ENCODE data around the gene CD6. TPM values are rescaled to one million over a fixed set of nuclear protein-coding genes. Genes with fewer than 3 reads are reported as not detected.

Gene CD6
- total RNA-seq, 1 experiment from 2014 or later, result 0.10 TPM

GRCh38 chr11:61008971-61009370, 37.5 kb downstream of the CD6 start:
- no peak for DNase-seq (ENCODE audit: low read depth)

GRCh38 chr11:61009392-61010275, 38.2 kb downstream of the CD6 start:
- DNase-seq (ENCODE audit: low read depth), result no peak

- DNase-seq (ENCODE audit: low read depth), result no peak
Measured at GRCh38 chr11:61010466-61011228, 39.2 kb downstream of the CD6 start.

- no peak for DNase-seq (ENCODE audit: low read depth)
Measured at GRCh38 chr11:61011229-61011870, 39.9 kb downstream of the CD6 start.

DNA sequence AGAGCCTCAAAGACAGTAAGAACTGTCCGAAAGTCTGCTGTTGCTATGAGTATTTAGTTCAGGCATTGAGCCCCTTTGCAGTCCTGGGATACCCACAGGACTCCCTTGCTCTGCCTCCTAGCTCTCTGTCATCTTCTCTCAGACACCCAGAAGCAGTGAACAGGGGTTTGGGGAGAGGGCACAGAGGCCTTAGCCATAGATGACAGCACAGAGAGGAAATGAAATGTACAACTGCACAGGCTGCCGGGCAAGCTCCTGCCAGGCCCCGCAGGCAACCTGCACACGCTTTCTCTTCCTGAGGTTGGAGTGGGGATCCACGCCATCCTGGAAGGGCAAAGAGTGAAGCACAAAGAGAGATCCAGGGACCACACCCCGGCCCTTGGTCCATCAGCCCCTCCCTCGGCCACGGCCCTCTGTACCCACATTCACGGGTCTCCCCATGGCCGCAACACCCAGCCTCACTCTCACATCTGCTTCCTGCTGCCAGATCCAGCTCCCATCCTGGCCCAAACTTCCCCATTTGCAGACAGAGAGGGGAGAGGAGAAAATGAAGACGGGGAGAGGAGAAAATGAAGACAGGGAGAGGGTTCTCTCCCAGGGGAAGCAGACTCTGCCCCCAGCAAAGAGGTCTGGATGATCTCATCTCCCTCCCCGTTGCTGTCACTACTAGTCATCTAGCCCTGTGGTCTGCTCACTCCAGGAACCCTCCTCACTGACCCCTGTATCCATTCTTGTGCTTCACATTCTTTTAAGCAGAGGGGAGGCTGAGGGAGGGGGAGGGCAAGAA, 40.7 kb downstream of the CD6 start:
- peak; percentile 68 for DNase-seq (ENCODE audit: low read depth)

DNA sequence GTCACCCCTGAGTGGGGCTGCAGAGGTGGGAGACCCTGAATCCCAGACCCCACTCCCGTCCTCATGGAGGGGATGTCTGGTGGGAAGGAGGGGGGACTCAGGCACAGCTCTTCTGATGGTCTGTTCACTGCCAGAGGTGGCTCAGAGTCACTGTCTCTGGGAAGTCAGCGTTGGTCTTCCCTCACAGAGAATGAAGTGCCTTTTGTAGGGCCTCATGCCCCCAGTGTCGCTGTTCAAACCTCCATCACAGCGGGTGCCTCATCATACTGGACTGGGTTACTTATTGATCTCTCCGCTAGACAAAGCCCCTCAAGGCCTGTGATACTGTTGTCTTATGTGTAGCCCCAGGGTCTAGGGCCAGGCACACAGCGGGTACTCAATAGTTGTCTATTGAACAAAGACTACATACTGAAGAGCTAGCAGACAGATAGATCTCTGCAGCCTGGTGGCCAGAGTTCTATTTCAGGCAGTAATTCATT, 41.3 kb downstream of the CD6 start:
- no peak for DNase-seq (ENCODE audit: low read depth)

GRCh38 chr11:61018059-61018458, 46.6 kb downstream of the CD6 start:
- DNase-seq (ENCODE audit: low read depth), result no peak

GRCh38 chr11:61019037-61019831, 47.8 kb downstream of the CD6 start:
- no peak for DNase-seq (ENCODE audit: low read depth)

DNA sequence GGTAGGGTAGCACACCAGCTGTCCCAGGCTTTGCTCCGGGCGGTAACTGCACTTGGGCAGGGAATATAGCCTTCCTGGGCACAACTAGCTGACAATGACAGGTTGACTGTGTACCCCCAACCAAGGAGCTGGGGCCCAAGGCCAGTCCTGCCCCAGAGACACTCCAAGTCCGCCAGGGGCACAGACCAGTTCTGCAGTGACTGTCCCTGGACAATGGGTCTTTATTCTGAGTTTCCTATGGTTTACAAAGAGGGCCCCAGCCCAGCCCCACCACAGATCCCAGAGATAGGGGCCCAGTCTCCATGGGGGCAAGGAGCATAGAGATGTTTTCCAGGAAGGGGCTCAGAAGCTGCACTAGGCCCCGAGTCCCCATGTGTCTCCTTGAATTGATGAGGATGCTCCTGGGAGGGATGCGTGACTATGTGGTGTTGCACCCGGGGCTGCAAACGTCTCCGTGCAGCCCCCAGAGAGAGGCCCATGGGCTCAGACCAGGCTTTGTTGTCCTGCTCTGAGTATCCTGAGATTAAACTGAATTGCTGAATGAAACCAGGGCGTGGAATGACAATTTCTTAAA, 48.4 kb downstream of the CD6 start:
- no peak for DNase-seq (ENCODE audit: low read depth)

DNA sequence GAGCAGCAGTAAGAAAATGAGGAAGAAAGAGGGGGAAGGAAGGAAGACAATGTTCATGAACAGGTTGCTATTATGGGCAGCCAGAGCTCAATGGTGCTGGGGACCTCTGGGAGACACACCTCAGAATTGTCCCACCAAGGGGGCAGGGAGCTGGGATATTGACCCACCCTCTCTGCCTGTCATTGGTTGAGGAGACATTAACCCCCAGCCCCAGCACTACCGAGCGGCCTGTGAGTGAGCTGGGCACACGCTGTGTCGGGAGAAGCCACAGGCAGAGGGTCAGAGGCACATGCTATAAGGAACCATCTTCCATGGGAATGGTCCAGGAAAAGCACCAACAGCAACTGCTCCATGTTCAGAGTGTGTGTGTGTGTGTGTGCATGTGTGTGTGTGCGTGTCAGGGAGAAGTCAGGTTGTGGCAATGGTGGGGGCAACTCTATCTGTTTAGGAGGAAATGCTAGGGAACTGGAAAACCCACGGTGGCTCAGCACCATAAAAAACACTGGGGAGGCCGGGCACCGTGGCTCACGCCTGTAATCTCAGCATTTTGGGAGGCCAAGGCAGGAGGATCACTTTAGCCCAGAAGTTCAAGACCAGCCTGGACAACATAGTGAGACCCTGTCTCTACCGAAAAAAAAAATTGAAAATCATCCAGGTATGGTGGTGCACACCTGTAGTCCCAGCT, 49.2 kb downstream of the CD6 start:
- DNase-seq (ENCODE audit: low read depth), result no peak

DNA sequence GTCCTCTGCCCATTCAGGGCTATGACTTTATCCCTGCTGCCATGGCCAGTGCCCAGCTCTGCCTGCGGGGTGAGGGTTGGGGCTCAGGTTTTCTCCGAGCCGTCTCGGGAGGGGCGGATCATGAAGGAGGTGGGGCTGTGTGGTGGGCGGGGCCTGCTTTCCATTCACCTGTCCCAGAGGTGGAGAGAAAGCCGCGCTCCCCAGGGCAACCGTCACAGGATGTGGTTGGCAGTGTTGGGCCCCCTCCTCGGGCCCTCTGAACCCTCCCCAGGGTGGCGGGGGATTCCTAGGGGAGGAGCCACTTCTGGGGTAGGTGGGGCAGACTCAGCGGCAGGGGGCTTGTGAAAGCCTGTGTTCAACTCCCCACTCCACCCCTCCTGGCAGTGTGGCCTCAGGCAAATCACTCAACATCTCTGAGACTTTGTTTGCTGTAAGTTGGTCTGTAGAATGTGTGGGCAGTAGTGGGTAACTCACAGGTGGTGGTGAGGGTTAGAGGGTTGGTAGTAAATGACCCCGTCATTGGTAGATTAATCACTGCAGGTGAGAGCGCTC, 50.3 kb downstream of the CD6 start:
- no peak for DNase-seq (ENCODE audit: low read depth)

GRCh38 chr11:61022311-61023085, 51.0 kb downstream of the CD6 start:
- peak; percentile 33 for DNase-seq (ENCODE audit: low read depth)

DNA sequence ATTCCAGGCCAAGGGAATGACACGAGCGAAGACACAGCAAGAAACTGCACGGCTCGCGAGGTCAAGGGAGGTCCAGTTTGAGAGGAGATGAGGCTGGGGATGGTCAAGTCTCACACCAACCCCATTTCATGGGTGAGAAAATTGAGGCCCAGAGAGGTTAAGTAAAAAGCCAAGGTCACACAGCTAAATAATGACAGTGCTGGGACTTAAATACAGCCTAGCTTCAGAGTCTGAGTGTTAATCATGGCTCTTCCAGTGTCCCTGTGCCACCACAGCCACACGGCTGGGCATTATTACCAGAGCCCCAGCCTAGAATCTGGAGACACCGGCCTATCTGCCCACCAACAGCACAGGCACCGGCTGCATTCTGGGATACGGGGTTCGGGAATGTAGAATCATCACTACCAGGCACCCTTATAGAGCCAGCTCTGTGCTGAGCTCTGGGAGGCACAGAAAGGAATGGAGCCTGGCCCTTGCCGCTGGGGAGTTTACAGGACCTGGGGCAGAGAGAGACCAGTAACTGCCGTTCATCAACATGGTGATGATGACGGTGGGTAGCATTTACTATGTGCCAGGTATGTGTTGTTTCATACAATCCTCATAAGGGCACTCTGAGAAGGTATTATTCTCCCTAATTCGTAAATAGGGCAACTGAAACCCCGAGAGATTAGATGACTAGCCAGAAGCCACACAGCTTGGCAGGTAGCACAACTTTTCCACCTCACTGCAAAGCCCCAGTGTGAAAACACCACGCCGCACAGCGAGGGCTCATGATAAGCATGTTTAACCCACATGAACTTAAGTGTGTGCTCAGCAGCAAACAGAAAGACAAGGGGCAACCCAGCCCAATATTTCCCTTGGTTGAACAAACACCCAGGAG, 51.8 kb downstream of the CD6 start:
- no peak for DNase-seq (ENCODE audit: low read depth)

GRCh38 chr11:61023966-61024295, 52.5 kb downstream of the CD6 start:
- DNase-seq (ENCODE audit: low read depth), result no peak

- DNase-seq (ENCODE audit: low read depth), result no peak
Measured at GRCh38 chr11:61024938-61025820, 53.7 kb downstream of the CD6 start.

- no peak for DNase-seq (ENCODE audit: low read depth)
Measured at GRCh38 chr11:61025821-61026120, 54.3 kb downstream of the CD6 start.
